Glutamatergic neuron (in vitro differentiated cells): ENCODE measurements around the gene PTEN. TPM values are rescaled to one million over a fixed set of nuclear protein-coding genes. Genes with fewer than 3 reads are reported as not detected.
"Not testable (repeated sequence)": the region's sequence is repeated elsewhere in the genome, so short reads cannot be mapped to it uniquely, and the experiment has no call there.

Experiments used
- DNase-seq: peaks from one replicate; pipeline ENCODE4 v3.0.0; 2022
- H3K27ac Mint-ChIP-seq: one replicate; pipeline ENCODE4 v1.8.0; 2020; ENCODE audit warnings: mild to moderate bottlenecking, mixed read lengths, inconsistent platforms; ENCODE audit not compliant: unreplicated experiment
- H3K27me3 Mint-ChIP-seq: one replicate; pipeline ENCODE4 v1.8.0; 2020; ENCODE audit warnings: mild to moderate bottlenecking, moderate library complexity, mixed read lengths, inconsistent platforms; ENCODE audit not compliant: unreplicated experiment
- H3K36me3 Mint-ChIP-seq: one replicate; pipeline ENCODE4 v1.8.0; 2020; ENCODE audit warnings: mild to moderate bottlenecking, mixed read lengths, inconsistent platforms; ENCODE audit not compliant: unreplicated experiment
- H3K4me1 Mint-ChIP-seq: one replicate; pipeline ENCODE4 v1.8.0; 2020; ENCODE audit warnings: mild to moderate bottlenecking, low read depth, mixed read lengths, inconsistent platforms; ENCODE audit not compliant: unreplicated experiment
- H3K4me3 Mint-ChIP-seq: one replicate; pipeline ENCODE4 v1.8.0; 2020; ENCODE audit warnings: mild to moderate bottlenecking, mixed read lengths, inconsistent platforms; ENCODE audit not compliant: unreplicated experiment
- H3K9me3 Mint-ChIP-seq: one replicate; pipeline ENCODE4 v1.8.0; 2020; ENCODE audit warnings: mild to moderate bottlenecking, moderate library complexity, mixed read lengths, inconsistent platforms; ENCODE audit not compliant: unreplicated experiment
- CTCF ChIP-seq: fragments of 200-600 bp; sonication (generic); IDR thresholded peaks from one replicate; pipeline ENCODE4 v1.5.0; 2021; ENCODE audit not compliant: partially characterized antibody, unreplicated experiment
- total RNA-seq: library from RNA; stranded (reverse); fragmentation: NEBNext Ultra II Directional; extraction: Animal tissue kit (Norgen Biotek cat#: 25700); gene quantifications from one replicate; pipeline ENCODE4 v1.2.1, GENCODE V29; 2021; ENCODE audit not compliant: unreplicated experiment

PTEN gene
- total RNA-seq, 1 donor from 2014 or later: 61.2 TPM

DNA sequence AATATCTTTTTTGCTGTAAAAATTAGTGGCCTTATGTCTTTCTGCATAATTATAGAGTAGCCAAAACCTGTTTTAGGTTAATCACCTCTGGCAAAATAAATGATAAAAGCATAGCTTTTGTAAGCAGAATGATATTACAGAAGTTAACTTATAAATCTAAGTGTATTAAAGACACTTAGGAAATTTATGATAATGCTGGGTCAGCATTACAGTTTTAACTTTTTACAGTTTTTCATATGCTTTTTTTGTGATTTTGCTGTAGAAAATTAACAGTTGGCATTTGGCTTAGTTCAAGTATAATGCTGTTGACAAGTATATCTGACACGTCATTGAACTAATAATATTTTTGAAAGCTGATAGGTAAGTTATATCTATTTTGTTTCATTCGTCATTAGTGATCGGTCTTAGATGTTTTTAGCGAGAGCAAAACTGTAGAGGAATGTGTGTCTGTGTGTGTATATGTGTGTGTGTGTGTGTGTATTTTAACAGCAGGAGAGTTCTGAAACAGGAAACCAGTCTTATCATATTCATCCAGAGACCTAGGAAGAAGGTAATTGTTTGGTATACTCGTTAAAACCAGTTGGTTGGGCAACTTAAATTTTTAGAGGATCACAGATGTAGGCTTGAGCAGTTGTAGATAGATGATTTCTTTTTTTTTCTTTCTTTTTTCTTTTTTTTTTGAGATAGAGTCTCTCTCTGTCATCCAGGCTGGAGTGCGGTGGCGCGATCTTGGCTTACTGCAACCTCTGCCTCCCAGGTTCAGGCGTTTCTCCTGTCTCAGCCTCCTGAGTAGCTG is 15.4 kb downstream of the PTEN start:
- no peaks in the 10 kb centered on the region for H3K4me1 Mint-ChIP-seq
- H3K27me3 Mint-ChIP-seq: no peaks in the 10 kb centered on the region
- H3K9me3 Mint-ChIP-seq: no peaks in the 10 kb centered on the region
- no peak overlapping the region for H3K27ac Mint-ChIP-seq
- no peak overlapping the region for H3K4me3 Mint-ChIP-seq
- TF ChIP-seq CTCF: no peak
- H3K36me3 Mint-ChIP-seq: no peaks in the 10 kb centered on the region
- no peak for DNase-seq

DNA sequence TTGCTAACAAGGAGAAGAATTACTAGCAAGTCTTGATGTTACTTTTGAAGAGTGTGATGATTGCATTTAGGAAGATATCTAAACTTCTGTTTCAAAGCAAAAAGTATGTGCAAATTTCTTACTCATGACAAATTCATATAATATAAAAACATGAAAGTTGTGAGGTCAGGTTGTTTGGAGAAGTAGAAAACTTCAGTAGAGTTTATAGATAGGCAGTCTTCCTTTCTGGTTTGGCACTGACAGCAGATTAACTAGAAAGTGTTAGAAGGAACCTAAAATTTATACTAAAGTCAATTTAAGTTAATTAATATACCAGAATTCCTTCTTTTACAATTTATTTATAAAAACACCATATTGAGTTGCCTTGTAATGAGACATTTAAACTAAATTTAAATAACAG is 16.9 kb downstream of the PTEN start:
- H3K27me3 Mint-ChIP-seq: no peaks in the 10 kb centered on the region
- no peak overlapping the region for H3K27ac Mint-ChIP-seq
- H3K4me3 Mint-ChIP-seq: no peak overlapping the region
- no peaks in the 10 kb centered on the region for H3K9me3 Mint-ChIP-seq
- no peaks in the 10 kb centered on the region for H3K36me3 Mint-ChIP-seq
- no peak for TF ChIP-seq CTCF
- no peak for DNase-seq
- no peaks in the 10 kb centered on the region for H3K4me1 Mint-ChIP-seq

- not testable (repeated sequence) for H3K36me3 Mint-ChIP-seq, H3K27ac Mint-ChIP-seq, DNase-seq, H3K4me1 Mint-ChIP-seq, H3K27me3 Mint-ChIP-seq, H3K9me3 Mint-ChIP-seq, H3K4me3 Mint-ChIP-seq
Measured at GRCh38 chr10:87881373-87882059, 18.1 kb downstream of the PTEN start.

- no peak for TF ChIP-seq CTCF
- no peak for DNase-seq
- Mint-ChIP-seq H3K27me3 (no peaks in the 10 kb centered on the region), H3K9me3 (no peaks in the 10 kb centered on the region), H3K4me3 (no peak overlapping the region), H3K27ac (no peak overlapping the region), H3K36me3 (peaks cover 10% of the 10 kb centered on the region), H3K4me1 (no peaks in the 10 kb centered on the region)
Measured at GRCh38 chr10:87882555-87883294, 19.3 kb downstream of the PTEN start.

DNA sequence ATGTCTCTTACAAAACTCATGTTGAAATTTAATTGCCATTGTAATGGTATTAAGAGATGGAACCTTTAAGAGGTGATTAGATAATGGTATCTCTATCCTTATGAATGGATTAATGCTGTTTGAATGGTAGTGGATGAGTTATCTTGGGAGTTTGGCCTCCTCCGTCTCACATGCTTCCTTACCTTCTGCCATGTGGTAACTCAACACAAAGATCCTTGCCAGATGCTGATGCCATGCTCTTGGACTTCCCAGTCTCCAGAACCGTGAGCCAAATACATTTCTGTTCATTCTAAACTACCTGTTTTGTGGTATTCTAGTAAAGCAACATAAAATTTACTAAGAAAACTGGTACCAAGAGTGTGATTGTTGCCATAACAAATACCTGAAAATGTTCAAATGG is 23.2 kb downstream of the PTEN start:
- no peak for DNase-seq
- Mint-ChIP-seq H3K36me3 (peaks cover 10% of the 10 kb centered on the region), H3K27ac (no peak overlapping the region), H3K4me3 (no peak overlapping the region), H3K27me3 (no peaks in the 10 kb centered on the region), H3K4me1 (no peaks in the 10 kb centered on the region), H3K9me3 (no peaks in the 10 kb centered on the region)
- no peak for TF ChIP-seq CTCF
